SU-DHL-6 (cell line): Measurements from ENCODE around the gene ICAM1.

Experiments
- H2AFZ ChIP-seq: fragments of 200-600 bp; sonication (generic); 2 replicates; pipeline ENCODE4 v1.6.1; 2014; ENCODE audit warnings: low read depth, mild to moderate bottlenecking, moderate library complexity, mixed read lengths, antibody characterized with exemption, low read length; ENCODE audit not compliant: severe bottlenecking
- H3F3A ChIP-seq: fragments of 200-600 bp; shearing (Covaris generic); 2 replicates; pipeline ENCODE4 v1.6.0; 2016; ENCODE audit warnings: antibody characterized with exemption, mild to moderate bottlenecking; ENCODE audit not compliant: insufficient read depth
- H3K27ac ChIP-seq: fragments of 200-600 bp; sonication (generic); 2 replicates; pipeline ENCODE4 v1.5.1; 2016; ENCODE audit warnings: low read depth, mild to moderate bottlenecking, low read length, moderate library complexity, mixed read lengths
- H3K27me3 ChIP-seq: fragments of 200-600 bp; sonication (generic), shearing (Covaris generic); 2 replicates; pipeline ENCODE4 v1.6.0; 2014; ENCODE audit warnings: mild to moderate bottlenecking, low read length
- H3K36me3 ChIP-seq: fragments of 200-600 bp; sonication (generic); 2 replicates; pipeline ENCODE4 v1.6.1; 2014; ENCODE audit warnings: mild to moderate bottlenecking, low read length, mixed read lengths
- H3K4me2 ChIP-seq: fragments of 300-600, 200-600 bp; shearing (Covaris generic), sonication (generic); 2 replicates; pipeline ENCODE4 v1.6.0; 2014; ENCODE audit warnings: low read length, low read depth, mild to moderate bottlenecking; ENCODE audit not compliant: poor library complexity, severe bottlenecking
- H3K4me3 ChIP-seq: fragments of 200-600 bp; sonication (generic); 2 replicates; pipeline ENCODE4 v1.5.1; 2014; ENCODE audit warnings: antibody characterized with exemption, low read length, mild to moderate bottlenecking, mixed read lengths; ENCODE audit not compliant: insufficient read depth, poor library complexity, severe bottlenecking
- H3K79me2 ChIP-seq: fragments of 200-600 bp; sonication (generic); 2 replicates; pipeline ENCODE4 v1.6.1; 2014; ENCODE audit warnings: mild to moderate bottlenecking, low read length, moderate library complexity; ENCODE audit not compliant: insufficient read depth
- H3K9ac ChIP-seq: fragments of 200-600 bp; sonication (generic); 2 replicates; pipeline ENCODE4 v1.7.0; 2014; ENCODE audit warnings: mild to moderate bottlenecking, low read length
- H3K9me2 ChIP-seq: fragments of 200-600 bp; sonication (generic); replicated peaks from 2 replicates; pipeline ENCODE4 v1.6.1; 2014; ENCODE audit warnings: low read length; ENCODE audit not compliant: insufficient read depth
- H3K9me3 ChIP-seq: fragments of 200-600 bp; sonication (generic); 2 replicates; pipeline ENCODE4 v1.6.1; 2014; ENCODE audit warnings: low read length, mixed read lengths; ENCODE audit not compliant: insufficient read depth
- H4K20me1 ChIP-seq: fragments of 200-600 bp; sonication (generic); 2 replicates; pipeline ENCODE4 v1.6.1; 2014; ENCODE audit warnings: low read depth, mild to moderate bottlenecking, antibody characterized with exemption, low read length, moderate library complexity, mixed read lengths
- EZH2phosphoT487 ChIP-seq: fragments of 200-600 bp; sonication (generic), shearing (Covaris generic); conservative IDR thresholded peaks from 2 replicates; pipeline ENCODE4 v1.6.1; 2018; ENCODE audit warnings: mild to moderate bottlenecking, antibody characterized with exemption, low read length, moderate library complexity, mixed read lengths
- TF ChIP-seq, protein P1 (sequence below): fragments of 200-600 bp; sonication (generic); IDR thresholded peaks from one replicate; pipeline ENCODE4 v1.5.1; 2017; ENCODE audit warnings: antibody characterized with exemption, mild to moderate bottlenecking, low read length, moderate library complexity; ENCODE audit not compliant: insufficient read depth, poor library complexity, severe bottlenecking

Gene ICAM1

DNA sequence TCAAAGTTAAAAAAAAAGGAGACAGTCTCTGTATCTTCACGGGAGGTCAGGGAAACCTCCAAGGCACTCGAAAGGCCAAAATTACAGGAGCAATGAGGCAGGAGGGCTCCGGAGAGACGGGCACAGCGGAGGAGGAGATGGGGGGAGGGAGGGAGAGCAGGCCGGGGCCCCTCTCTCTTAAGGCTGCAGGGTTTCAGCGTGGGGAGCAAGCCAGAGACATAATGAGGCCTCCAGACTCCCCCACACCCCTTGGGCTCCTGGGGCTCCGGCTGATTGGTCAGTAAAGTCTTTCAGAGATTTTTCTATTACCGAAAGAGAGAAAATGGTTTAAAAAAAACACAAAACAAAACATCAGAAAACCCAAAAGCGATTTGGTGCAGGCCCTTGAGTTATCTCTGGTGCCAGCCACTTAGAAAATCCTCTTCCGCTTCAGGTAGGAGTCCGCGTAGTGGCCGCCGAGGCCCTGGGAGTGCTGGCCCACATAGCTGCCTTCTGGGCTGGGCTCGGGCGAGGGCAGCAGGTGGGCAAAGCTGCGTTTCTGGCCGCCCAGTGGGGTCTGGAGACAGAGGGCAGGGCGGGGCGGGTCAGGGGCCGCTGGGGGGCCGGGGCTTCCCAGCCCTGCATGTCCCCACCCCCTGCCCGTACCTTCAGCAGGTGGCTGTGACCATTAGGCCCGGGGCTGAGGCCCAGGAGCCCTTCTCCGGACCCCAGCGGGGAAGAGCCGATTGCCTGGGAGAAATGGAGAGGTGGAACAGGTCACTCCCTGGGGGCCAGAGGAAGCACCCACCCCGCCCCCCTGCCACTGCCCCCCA lies 46.3 kb downstream of the ICAM1 start:
- Histone ChIP-seq H3K27me3 (no peaks in the 10 kb centered on the region), H3K4me2 (no peak overlapping the region), H3K79me2 (no peaks in the 10 kb centered on the region), H3K9ac (no peak overlapping the region), H4K20me1 (no peaks in the 10 kb centered on the region), H3K4me3 (no peak overlapping the region), H3K9me3 (no peaks in the 10 kb centered on the region), H3K27ac (no peak overlapping the region), H3K36me3 (no peaks in the 10 kb centered on the region), H3F3A (no peaks in the 10 kb centered on the region), H2AFZ (no peak overlapping the region), H3K9me2 (no peaks in the 10 kb centered on the region)
- TF ChIP-seq, protein P1, sequence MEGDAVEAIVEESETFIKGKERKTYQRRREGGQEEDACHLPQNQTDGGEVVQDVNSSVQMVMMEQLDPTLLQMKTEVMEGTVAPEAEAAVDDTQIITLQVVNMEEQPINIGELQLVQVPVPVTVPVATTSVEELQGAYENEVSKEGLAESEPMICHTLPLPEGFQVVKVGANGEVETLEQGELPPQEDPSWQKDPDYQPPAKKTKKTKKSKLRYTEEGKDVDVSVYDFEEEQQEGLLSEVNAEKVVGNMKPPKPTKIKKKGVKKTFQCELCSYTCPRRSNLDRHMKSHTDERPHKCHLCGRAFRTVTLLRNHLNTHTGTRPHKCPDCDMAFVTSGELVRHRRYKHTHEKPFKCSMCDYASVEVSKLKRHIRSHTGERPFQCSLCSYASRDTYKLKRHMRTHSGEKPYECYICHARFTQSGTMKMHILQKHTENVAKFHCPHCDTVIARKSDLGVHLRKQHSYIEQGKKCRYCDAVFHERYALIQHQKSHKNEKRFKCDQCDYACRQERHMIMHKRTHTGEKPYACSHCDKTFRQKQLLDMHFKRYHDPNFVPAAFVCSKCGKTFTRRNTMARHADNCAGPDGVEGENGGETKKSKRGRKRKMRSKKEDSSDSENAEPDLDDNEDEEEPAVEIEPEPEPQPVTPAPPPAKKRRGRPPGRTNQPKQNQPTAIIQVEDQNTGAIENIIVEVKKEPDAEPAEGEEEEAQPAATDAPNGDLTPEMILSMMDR, result no peak
- TF ChIP-seq EZH2phosphoT487, result no peak

DNA sequence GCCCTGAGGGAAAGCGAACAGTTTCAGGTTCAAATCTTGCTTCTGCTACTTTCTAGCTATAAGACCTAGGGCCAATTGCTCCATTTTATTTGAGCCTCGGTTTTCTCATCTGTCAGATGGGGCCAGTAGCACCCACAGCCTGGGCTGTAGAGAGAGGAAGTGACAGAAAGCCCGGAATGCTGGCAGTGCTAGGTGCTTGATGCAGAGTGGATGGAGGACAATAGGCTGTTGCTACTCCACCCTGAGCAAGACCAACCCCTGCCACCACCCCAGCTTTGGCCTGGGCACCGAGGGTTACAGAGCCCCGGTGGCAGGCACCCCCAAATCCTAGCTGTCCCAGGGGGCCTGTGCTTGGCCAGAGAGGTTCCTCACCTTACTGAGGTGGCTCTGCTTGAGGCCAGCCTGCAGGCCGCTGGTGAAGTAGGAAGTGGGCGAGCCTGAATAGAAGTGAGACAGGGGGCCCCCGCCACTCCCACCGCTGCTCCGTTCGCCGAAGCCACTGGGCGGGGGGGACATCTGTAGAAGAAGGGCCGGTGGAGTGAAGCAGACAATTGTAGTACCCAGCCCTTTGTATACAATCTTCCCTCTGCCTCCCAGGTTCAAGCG lies 47.0 kb downstream of the ICAM1 start:
- Histone ChIP-seq H3K79me2 (no peaks in the 10 kb centered on the region), H3K27ac (no peak overlapping the region), H3K4me2 (no peak overlapping the region), H3K36me3 (no peaks in the 10 kb centered on the region), H3K4me3 (no peak overlapping the region), H3K27me3 (no peaks in the 10 kb centered on the region), H2AFZ (no peak overlapping the region), H3F3A (no peaks in the 10 kb centered on the region), H3K9ac (no peak overlapping the region), H3K9me3 (no peaks in the 10 kb centered on the region), H3K9me2 (no peaks in the 10 kb centered on the region), H4K20me1 (no peaks in the 10 kb centered on the region)
- TF ChIP-seq, protein P1, result no peak
- no peak for TF ChIP-seq EZH2phosphoT487

GRCh38 chr19:10318807-10319682 lies 48.1 kb downstream of the ICAM1 start:
- Histone ChIP-seq H2AFZ (no peak overlapping the region), H3K4me2 (no peak overlapping the region), H3K27me3 (no peaks in the 10 kb centered on the region), H3K36me3 (no peaks in the 10 kb centered on the region), H3K79me2 (no peaks in the 10 kb centered on the region), H3F3A (no peaks in the 10 kb centered on the region), H4K20me1 (no peaks in the 10 kb centered on the region), H3K9me2 (no peaks in the 10 kb centered on the region), H3K4me3 (no peak overlapping the region), H3K27ac (no peak overlapping the region), H3K9ac (no peak overlapping the region), H3K9me3 (no peaks in the 10 kb centered on the region)
- TF ChIP-seq, protein P1, result no peak
- no peak for TF ChIP-seq EZH2phosphoT487
